Endothelial cell of umbilical vein (primary cell): ENCODE measurements around the gene ZBTB44. TPM values are rescaled to one million over a fixed set of nuclear protein-coding genes. Genes with fewer than 3 reads are reported as not detected.
A peak's percentile ranks its signal among the peaks of the same experiment; 100 is the strongest.

Experiments used
- BruUV-seq: library from RNA; stranded (reverse); fragments of 400-500 nt; replicated peaks from 2 replicates; lab custom pipeline; 2021; lab: Mats Ljungman, UMichigan
- CTCF ChIA-PET: fragments of 300-600, 350-600 bp; sonication (Branson Sonifier 250); formaldehyde crosslinking; loops from one replicate; lab custom pipeline; 2021; ENCODE audit warnings: antibody characterized with exemption, inconsistent platforms; lab: Charles Lee
- POLR2A ChIA-PET: fragments of 300-600, 350-600 bp; sonication (Branson Sonifier 250); formaldehyde crosslinking; loops from one replicate; lab custom pipeline; 2021; ENCODE audit warnings: antibody characterized with exemption, inconsistent platforms; lab: Charles Lee
- DNase-seq: peaks from one replicate; pipeline ENCODE4 v3.0.0-alpha.2; 2011; ENCODE audit warnings: low read depth, low spot score
- FAIRE-seq: peaks from 2 replicates; lab custom pipeline; 2011; peaks lifted over from hg19 to GRCh38; lab: Jason Lieb, UNC
- H2AFZ ChIP-seq: 2 replicates; pipeline ENCODE4 v1.6.0; 2012; ENCODE audit warnings: low read depth, low read length, control low read depth, inconsistent platforms
- H3K27ac ChIP-seq: 2 replicates; pipeline ENCODE4 v1.5.1; 2011; ENCODE audit warnings: low read depth, mild to moderate bottlenecking, control low read depth, low read length, moderate library complexity; ENCODE audit not compliant: insufficient read depth
- H3K27me3 ChIP-seq, 2 experiments: 2 replicates each; pipeline versions ENCODE4 v1.6.0 to v1.6.1; 2011; ENCODE audit warnings: low read length in 2 of 2, mixed read lengths in 1 of 2; ENCODE audit not compliant: control insufficient read depth in 2 of 2, insufficient read depth in 2 of 2
- H3K36me3 ChIP-seq, 2 experiments: 2 replicates in 1 of 2; 3 replicates in 1 of 2; pipeline ENCODE4 v1.5.1; 2011; ENCODE audit warnings: low read length in 2 of 2, mild to moderate bottlenecking in 1 of 2, moderate library complexity in 1 of 2; ENCODE audit not compliant: control insufficient read depth in 2 of 2, insufficient read depth in 2 of 2; ENCODE audit errors: extremely low read depth in 1 of 2
- H3K4me1 ChIP-seq: 3 replicates; pipeline ENCODE4 v1.5.1; 2011; ENCODE audit warnings: mild to moderate bottlenecking, low read length; ENCODE audit not compliant: control insufficient read depth, insufficient read depth; ENCODE audit errors: extremely low read depth
- H3K4me2 ChIP-seq: 2 replicates; pipeline ENCODE4 v1.6.1; 2011; ENCODE audit warnings: low read length, control low read depth, mixed read lengths; ENCODE audit not compliant: insufficient read depth
- H3K4me3 ChIP-seq, 3 experiments: fragments of 200-600 bp in 1 of 3; sonication (generic), shearing (Covaris generic) in 1 of 3; replicated peaks in 1 of 3; 2 replicates each; pipeline ENCODE4 v1.5.1; 2011 to 2016; ENCODE audit warnings: control low read depth in 3 of 3, low read length in 3 of 3, mild to moderate bottlenecking in 2 of 3, inconsistent platforms in 1 of 3, low read depth in 1 of 3, moderate library complexity in 1 of 3; ENCODE audit not compliant: insufficient read depth in 1 of 3
- H3K79me2 ChIP-seq: 2 replicates; pipeline ENCODE4 v1.6.0; 2012; ENCODE audit warnings: low read length, inconsistent platforms; ENCODE audit not compliant: control insufficient read depth, insufficient read depth
- H3K9ac ChIP-seq: replicated peaks from 2 replicates; pipeline ENCODE3; 2011; ENCODE audit warnings: low read length, control low read depth; ENCODE audit not compliant: insufficient read depth; ENCODE audit errors: extremely low read depth
- H3K9me1 ChIP-seq: replicated peaks from 3 replicates; pipeline ENCODE4 v1.6.0; 2011; ENCODE audit warnings: mild to moderate bottlenecking, low read length; ENCODE audit not compliant: control insufficient read depth, insufficient read depth; ENCODE audit errors: extremely low read depth
- H3K9me3 ChIP-seq: replicated peaks from 2 replicates; pipeline ENCODE4 v1.5.1; 2012; ENCODE audit warnings: low read length, inconsistent platforms; ENCODE audit not compliant: control insufficient read depth, insufficient read depth
- H4K20me1 ChIP-seq: replicated peaks from 2 replicates; pipeline ENCODE3; 2011; ENCODE audit warnings: mild to moderate bottlenecking, low read length; ENCODE audit not compliant: control insufficient read depth, insufficient read depth; ENCODE audit errors: extremely low read depth
- CTCF ChIP-seq, 2 donors: IDR thresholded peaks; 1 replicate in 1 of 2; 2 replicates in 1 of 2; pipeline ENCODE4 v1.5.1; 2011; ENCODE audit warnings: low read length in 2 of 2, mild to moderate bottlenecking in 2 of 2, moderate library complexity in 2 of 2, control low read depth in 1 of 2, inconsistent platforms in 1 of 2, low read depth in 1 of 2; ENCODE audit not compliant: insufficient read depth in 1 of 2; ENCODE audit errors: extremely low read depth in 1 of 2
- EZH2 ChIP-seq: IDR thresholded peaks from 2 replicates; pipeline ENCODE4 v1.6.1; 2012; ENCODE audit warnings: borderline replicate concordance, low read depth, mild to moderate bottlenecking, moderate library complexity, low read length, inconsistent platforms; ENCODE audit not compliant: severe bottlenecking
- FOS ChIP-seq: IDR thresholded peaks from 2 replicates; pipeline ENCODE4 v1.6.1; 2011; ENCODE audit warnings: mild to moderate bottlenecking, low read length, moderate library complexity, borderline replicate concordance; ENCODE audit not compliant: insufficient read depth
- GATA2 ChIP-seq: IDR thresholded peaks from 2 replicates; pipeline ENCODE4 v1.7.0; 2011; ENCODE audit warnings: low read depth, mild to moderate bottlenecking, moderate library complexity, mixed read lengths, low read length; ENCODE audit not compliant: insufficient read length, insufficient read depth
- JUN ChIP-seq: IDR thresholded peaks from 2 replicates; pipeline ENCODE4 v1.6.1; 2011; ENCODE audit warnings: borderline replicate concordance, low read depth; ENCODE audit not compliant: insufficient read length, insufficient read depth
- MAX ChIP-seq: IDR thresholded peaks from 2 replicates; pipeline ENCODE4 v1.6.1; 2011; ENCODE audit not compliant: insufficient read depth, insufficient read length
- MYC ChIP-seq: IDR thresholded peaks from one replicate; pipeline ENCODE4 v1.6.1; 2011; ENCODE audit warnings: mild to moderate bottlenecking, low read depth, low read length
- POLR2A ChIP-seq: IDR thresholded peaks from 2 replicates; pipeline ENCODE4 v1.6.1; 2012; ENCODE audit warnings: low read depth, mild to moderate bottlenecking, control low read depth, low read length
- POLR2AphosphoS5 ChIP-seq: IDR thresholded peaks from 2 replicates; pipeline ENCODE4 v1.6.1; 2012; ENCODE audit warnings: low read depth, mild to moderate bottlenecking, control low read depth, low read length, moderate library complexity; ENCODE audit not compliant: insufficient read depth
- dilution Hi-C: fragments of 300-500 bp; cut with MboI; formaldehyde crosslinking; loops from one replicate; pipeline ENCODE4 v1.15.0; 2019; ENCODE audit warnings: low sequenced_read_pairs; ENCODE audit not compliant: extremely low pct_ligation_motif_present
- intact Hi-C: fragments of 100-400 bp; cut with micrococcal nuclease; formaldehyde crosslinking; loops from one replicate; pipeline ENCODE4 v1.10.0; 2022
- polyA plus RNA-seq, 4 experiments: library from polyadenylated mRNA; depleted of rRNA in 3 of 4; stranded (reverse) in 3 of 4; unstranded in 1 of 4; fragments of >200 nt; gene quantifications; 2 replicates each; pipeline versions ENCODE4 v1.2.1 to v1.2.3, GENCODE V29; 2011 to 2012; ENCODE audit warnings: missing spikeins in 1 of 4
- total RNA-seq: library from RNA; stranded (reverse); gene quantifications from 2 replicates; pipeline ENCODE4 v1.2.3, GENCODE V29; 2021

ZBTB44 gene
- total and polyA plus RNA-seq, 2 donors (not counting 3 experiments of a cell fraction or from before 2014, with no cell fraction given) = 8.7 to 24.4 TPM

- Histone ChIP-seq H3K4me2 (no peak overlapping the region), H4K20me1 (no peaks in the 10 kb centered on the region), H3K36me3 (no peaks in the 10 kb centered on the region), H2AFZ (no peak overlapping the region), H3K27me3 (no peaks in the 10 kb centered on the region), H3K9me3 (no peaks in the 10 kb centered on the region), H3K9ac (no peak overlapping the region), H3K79me2 (no peaks in the 10 kb centered on the region), H3K4me1 (no peaks in the 10 kb centered on the region), H3K4me3 (no peak overlapping the region), H3K27ac (no peak overlapping the region), H3K9me1 (no peaks in the 10 kb centered on the region)
- FAIRE-seq = no peak
- DNase-seq = no peak
- ChIA-PET CTCF (no interaction called here), POLR2A (no interaction called here)
- peak; percentile 11 for TF ChIP-seq JUN
- no peak for TF ChIP-seq GATA2
- dilution Hi-C loops = no loop called here
- no TSS peak for BruUV-seq
- intact Hi-C loops = no loop called here
Measured at GRCh38 chr11:130244848-130245247, 69.9 kb downstream of the ZBTB44 start.

GRCh38 chr11:130243816-130244215 is 70.9 kb downstream of the ZBTB44 start:
- no TSS peak for BruUV-seq
- H3K36me3 ChIP-seq = no peaks in the 10 kb centered on the region
- H3K27me3 ChIP-seq = no peaks in the 10 kb centered on the region
- H3K9me1 ChIP-seq = no peaks in the 10 kb centered on the region
- no peak overlapping the region for H3K4me3 ChIP-seq
- TF ChIP-seq FOS (no peak), EZH2 (no peak), JUN (no peak), GATA2 (no peak), POLR2A (no peak), CTCF (IDR thresholded peaks at IDR 0.05; ENCODE audit: extremely low read depth in 1 of 2, insufficient read depth in 1 of 2, low read depth in 1 of 2, low read length in 2 of 2) (no peak), MYC (no peak), MAX (no peak), POLR2AphosphoS5 (no peak)
- FAIRE-seq (no peak), DNase-seq (no peak)
- POLR2A ChIA-PET = no interaction called here
- H2AFZ ChIP-seq = no peak overlapping the region
- dilution Hi-C loops (no loop called here), intact Hi-C loops (no loop called here)
- H3K9ac ChIP-seq = no peak overlapping the region
- H3K79me2 ChIP-seq = no peaks in the 10 kb centered on the region
- H4K20me1 ChIP-seq = no peaks in the 10 kb centered on the region
- no peak overlapping the region for H3K4me2 ChIP-seq
- no peaks in the 10 kb centered on the region for H3K4me1 ChIP-seq
- H3K9me3 ChIP-seq = no peaks in the 10 kb centered on the region
- CTCF ChIA-PET = interaction anchor here (1.9 kb wide), 1 partner anchor 31 kb away, joined by 4 read pairs; no protein-coding TSS in a partner anchor
- no peak overlapping the region for H3K27ac ChIP-seq
